HG03442 (cell line): ENCODE measurements around the gene WDR46.
A peak's percentile ranks its signal among the peaks of the same experiment; 100 is the strongest.

Source experiments
- ATAC-seq: cut with Tn5 transposase; IDR thresholded peaks from one replicate; pipeline ENCODE4 v1.9.1; 2021; ENCODE audit warnings: mild to moderate bottlenecking, moderate library complexity; ENCODE audit not compliant: unreplicated experiment

WDR46 gene

DNA sequence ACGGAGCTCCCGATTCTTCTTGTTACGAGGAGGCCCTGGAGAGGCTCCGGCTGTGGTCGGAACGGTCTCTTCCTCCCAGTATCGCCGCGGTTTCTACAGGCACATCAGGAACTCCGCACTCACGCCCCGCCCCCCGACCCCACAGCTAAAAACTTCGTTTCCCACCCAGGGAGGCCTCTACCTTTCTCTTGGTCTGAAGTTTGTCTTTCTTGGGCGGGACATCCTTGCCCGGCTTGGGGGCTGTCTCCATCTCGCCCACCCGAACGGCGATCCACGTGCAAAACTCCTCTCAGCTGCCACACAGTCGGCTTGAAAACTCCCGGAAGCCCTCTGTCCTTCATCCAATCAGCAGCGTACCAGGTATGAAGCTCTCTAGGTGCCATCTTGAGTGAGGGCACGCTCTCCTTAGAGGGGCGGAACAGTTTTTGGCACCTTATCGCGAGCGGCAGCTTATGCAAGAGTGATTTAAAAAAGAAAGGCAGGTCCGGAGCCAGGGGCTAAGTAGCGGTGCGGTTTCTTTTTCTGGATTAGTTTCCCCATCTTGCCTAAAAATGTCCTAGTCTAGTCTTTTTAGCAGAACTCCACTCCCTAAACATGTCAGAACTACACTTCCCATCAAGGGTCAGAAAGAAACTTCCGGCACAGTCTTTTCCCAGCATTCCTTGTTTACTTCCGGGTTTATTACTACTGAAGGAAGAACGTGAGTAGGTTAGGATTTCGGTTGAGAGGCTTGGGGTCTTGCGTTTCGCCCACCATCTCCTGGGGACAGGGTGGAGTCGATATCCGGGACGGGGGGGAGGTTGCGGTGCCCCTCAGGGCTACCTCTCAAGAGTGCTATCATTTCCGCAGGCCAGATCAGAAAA lies at the start of gene WDR46, which contains the start of gene PFDN6:
Gene WDR46 (minus strand): TSS at position 319 of the 863 bp plus-strand sequence. CDS start 69 bp downstream, at position 250.
Gene PFDN6 (plus strand): TSS at position 681 of the 863 bp plus-strand sequence. CDS start 256 bp downstream, outside the sequence.
- ATAC-seq: peak; percentile 77

DNA sequence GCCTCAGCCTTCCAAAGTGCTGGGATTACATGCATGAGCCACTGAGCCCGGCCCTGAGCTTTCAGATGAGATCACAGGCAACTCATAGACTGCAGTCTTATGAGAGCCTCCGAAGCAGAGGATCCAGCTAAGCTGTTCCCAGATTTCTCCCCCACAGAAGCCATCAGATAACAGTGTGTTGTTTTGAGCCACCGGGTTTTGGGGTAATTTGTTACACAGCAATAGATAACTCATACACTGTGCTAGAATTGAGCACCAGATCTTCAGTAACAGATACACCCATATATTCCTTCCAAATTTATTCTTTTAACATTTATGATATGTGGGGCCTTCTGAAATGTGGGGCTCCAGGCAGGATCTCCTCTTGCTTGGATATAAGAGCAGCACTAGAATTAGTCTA lies 47.5 kb upstream of the WDR46 start:
- ATAC-seq: no peak

DNA sequence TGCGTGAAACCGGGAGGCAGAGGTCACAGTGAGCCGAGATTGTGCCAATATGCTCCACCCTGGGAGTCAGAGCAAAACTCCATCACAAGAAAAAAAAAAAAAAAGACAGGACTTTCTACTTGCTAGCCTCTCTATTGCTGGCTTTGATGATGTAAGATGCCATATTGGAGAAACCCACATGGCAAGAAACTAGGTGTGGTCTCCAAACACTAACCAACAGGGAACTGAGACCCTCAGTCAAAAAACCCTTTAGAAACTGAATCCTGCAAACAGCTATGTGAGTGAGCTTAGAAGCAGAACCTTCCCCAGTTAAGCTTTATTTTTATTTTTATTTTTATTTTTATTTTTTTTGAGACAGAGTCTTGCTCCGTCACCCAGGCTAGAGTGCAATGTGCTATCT lies 46.9 kb upstream of the WDR46 start:
- ATAC-seq: no peak

DNA sequence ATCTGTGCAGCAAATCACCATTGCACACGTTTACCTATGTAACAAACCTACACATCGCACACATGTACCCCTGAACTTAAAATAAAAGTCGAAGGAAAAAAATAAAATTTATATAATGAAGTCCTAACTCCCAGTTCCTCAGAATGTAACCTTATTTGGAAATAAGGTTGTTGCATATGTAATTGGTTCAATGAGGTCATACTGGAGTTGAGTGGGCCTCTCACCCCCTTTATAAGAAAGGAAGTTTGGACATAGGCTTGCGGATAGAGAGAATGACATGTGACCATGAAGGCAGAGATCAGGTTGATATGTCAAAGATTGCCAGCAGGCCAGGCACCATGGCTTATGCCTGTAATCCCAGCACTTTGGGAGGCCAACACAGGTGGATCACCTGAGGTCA lies 44.6 kb upstream of the WDR46 start:
- ATAC-seq: no peak

- no peak for ATAC-seq
These were observed 41.7 kb upstream of the WDR46 start for GRCh38 chr6:33330736-33331135.

DNA sequence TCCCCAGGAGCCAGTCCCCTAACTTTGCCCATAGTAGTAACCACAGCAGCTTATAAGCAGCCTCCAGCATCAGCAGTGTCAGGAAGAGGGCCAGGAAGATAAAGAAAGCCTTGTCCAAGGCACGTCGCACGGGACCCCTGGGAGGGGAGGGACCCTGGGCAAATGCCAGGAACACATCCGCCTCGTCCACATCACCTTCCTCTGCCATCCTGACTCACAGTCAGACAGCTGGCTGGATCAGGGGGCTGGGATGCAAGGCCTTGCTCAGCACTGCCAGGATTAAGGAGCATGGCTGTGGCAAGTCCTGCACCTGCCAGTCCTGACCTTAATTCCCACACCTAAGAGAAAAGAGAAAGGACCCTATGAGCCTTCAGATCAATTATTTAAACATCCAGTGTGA lies 40.0 kb upstream of the WDR46 start:
- no peak for ATAC-seq

DNA sequence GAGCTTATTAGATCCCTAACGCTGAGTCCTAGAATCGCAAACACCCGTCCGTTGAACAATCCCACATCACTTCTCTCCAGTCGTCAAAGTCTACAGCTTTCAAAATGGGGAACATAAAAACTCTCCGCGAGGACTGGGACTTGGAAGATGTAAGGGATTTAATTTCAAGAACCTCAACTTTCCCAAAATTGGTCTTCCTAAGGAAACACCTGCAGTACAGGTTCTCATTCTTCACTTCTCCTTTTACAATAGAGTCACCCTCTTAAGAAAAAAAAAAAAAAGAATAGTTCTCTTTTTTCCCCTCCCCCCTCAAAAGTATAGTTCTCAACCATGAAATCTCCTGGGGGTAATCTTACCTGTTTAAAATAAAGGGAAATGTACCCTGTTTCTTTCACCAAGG lies 35.1 kb upstream of the WDR46 start:
- ATAC-seq: no peak

DNA sequence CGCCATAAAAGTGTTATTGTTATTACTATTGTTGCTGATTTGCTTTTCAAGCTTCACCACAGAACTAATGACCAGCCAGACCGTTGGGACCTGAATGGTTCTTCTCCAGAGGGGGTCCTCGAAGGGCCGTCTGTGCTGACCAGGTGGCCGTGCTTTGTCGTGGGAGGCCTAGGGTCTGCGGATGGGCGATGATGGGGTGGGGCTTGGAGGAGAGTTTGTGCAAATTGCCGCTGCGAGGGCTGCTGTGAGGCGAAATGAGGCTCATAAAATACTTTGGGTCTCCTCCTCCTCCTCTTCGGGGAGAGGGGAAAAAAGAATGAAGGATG lies 34.5 kb upstream of the WDR46 start:
- ATAC-seq: no peak

- ATAC-seq: no peak
These were observed 32.2 kb upstream of the WDR46 start for GRCh38 chr6:33321227-33321626.

DNA sequence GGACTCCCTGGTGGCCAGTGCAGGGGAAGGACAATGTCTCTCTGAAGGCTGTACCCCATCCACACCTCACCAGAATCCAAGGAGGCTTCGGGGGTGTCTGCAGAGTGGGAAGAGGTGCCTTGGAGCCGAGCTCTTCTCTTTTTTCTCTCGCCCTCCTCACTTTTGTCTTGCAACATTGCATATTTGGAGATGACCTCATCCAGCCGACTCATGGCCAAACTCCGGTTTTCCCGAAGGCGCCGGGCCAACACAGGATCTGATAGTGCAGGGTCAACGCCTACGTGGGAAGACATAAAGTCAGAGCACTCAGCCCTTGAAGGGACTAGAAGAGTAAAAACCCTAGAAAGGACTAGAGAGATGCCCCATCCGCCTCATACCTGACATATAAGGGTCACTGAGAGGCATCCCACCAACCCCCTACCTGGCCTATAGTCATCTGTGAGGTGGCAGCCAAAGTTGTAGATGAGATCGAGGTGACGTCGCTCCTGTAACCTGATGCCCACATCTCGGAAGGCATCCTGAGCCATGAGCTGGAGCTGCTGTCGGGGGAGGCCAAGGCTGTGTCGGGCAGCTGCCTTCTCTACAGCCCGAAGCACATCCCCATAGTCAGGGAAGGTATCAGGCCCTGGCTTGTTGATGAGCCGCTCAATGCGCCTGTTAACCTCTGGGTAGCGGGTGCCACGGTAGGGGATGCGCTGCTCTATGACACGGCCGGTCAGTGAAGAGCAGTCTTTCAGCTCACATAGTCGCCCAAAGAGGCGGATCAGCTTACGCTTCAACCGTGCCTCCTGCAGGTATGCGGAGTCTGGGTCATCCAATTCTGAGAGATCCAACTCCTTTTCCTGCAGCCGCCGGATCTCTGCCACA lies 31.5 kb upstream of the WDR46 start:
- no peak for ATAC-seq

DNA sequence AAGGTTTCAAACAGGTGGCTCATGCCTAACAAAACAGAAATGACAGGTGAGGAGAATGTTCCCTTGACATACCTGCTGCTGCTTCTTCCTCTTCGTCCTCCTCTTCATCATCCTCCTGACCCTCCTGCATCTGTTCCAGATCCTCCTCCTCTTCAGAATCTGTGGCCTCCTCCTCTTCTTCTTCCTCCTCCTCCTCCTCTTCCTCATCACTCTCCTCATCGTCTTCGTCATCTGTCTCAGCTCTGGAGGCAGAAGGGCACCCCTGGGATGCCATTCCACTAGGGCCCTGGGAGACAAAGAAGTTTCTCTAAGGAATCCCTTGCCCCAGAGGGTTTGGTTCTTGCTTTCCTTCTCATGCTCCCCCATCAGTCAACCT lies 30.9 kb upstream of the WDR46 start:
- no peak for ATAC-seq

DNA sequence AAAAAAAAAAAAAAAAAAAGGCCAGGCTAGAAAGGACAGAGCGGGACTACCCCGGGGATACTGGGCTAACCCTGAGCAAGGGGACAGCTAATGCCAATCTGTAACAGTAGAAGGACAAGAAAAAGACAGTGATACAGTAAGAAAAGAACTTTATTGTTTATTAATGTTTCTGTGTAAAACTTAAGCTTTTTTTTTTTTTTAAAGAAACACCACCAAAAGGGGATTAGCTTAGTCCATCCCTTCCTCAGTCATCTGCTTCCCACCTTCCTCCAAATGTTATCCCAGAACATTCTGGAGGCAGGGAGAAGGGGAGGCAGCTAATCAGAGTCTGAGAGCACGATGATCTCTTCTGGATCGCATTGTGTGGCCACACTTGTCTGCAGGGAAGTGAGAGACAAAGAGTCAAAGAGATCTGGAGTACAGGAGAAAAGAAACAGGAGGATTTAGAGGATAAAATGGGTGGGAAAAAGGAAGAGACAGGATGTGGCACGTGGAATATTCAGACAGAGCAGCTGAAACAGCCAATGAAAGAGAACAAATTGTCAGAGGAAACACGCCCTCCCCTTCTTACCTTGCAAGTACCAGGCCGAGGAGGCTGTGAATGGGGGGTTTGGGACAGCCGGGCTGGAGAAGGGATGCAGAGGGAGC lies 29.5 kb upstream of the WDR46 start:
- no peak for ATAC-seq

DNA sequence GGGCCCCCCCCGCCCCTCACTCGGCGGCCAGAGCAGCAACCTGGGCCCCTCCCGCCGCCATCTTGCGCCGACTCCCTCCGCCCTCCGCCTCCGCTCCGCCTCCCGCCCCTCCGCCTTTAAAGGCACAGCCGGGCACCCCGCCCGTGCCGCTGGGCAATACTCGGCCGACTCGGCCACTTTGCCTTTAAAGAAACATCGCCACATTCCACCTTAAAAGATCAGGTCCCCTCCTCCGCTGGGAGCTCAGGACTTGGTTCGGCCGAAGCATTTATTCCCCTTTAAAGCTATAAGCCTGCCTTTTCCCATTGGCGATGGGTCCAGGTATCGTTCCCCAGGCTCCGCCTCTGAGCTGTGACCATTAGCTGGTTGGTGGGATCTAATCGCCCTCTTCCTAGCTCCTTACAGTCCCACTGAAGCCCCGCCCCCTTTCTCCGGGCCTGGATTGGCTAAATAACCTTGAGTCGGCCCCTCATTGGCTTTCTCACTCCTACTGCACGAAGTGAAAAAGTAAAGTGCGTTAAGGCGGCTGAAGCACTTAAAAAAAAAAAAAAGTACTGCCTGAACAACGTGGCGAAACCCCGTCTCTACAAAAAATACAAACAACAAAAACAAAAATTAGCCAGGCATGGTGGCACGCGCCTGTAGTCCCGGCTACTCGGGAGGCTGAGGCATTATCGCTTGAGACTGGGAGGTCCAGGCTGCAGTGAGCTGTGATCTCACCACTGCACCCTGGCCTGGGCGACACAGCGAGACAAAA lies 28.8 kb upstream of the WDR46 start, which contains the start of gene ZBTB22:
Gene ZBTB22 (minus strand): TSS at position 76 of the 757 bp plus-strand sequence. CDS start 828 bp downstream, outside the sequence.
- ATAC-seq: peak; percentile 35

DNA sequence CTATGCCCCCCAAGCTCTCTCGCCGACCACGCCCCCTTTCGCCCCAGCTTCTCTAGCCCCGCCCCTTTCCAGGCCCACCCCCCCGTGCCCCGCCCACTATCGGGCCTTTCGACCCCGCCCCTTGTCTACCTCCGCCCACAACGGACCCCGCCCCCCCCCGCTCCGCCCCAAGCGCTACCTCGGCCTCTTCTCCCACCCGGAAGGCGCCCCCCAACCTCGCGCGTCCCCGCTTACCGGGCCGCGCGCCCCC lies 28.3 kb upstream of the WDR46 start:
- no peak for ATAC-seq

DNA sequence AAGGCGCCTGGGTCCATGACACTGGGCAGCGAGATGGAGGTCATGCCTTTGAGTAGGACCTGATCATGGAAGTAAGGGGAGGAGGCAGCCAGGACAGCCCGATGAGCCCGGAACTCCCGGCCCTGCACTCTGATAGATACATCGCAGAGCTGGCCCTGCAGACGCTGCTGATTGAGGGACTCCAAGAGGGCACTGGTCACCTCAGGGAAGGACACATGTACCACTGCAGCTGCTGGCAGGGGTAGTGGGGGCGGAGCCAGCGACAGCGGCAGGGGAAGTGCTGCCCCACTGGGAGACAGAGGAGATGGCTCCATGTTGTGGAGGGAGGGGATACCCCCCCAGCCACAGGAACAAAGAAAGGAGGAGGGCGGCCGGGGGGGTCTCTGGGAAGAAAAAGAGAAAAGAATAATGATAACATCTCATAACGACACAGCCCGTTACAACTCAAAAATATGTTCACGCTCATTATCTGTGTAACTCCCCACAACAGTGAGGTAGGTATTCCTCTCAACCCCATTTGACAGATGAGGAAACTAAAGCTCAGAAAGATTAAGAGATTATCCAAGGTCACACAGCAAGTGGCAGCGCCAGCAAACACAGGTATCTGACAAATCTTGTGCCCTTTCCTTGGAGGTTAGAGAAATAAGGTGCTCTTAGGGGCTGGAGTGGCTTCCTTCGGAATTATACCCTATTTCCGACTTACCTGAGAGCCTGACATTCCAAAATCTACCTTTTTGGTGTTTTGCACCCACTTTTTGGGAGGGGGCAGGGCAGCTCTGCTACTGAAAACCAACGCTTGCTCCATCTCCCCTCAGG lies 27.8 kb upstream of the WDR46 start:
- ATAC-seq: no peak

DNA sequence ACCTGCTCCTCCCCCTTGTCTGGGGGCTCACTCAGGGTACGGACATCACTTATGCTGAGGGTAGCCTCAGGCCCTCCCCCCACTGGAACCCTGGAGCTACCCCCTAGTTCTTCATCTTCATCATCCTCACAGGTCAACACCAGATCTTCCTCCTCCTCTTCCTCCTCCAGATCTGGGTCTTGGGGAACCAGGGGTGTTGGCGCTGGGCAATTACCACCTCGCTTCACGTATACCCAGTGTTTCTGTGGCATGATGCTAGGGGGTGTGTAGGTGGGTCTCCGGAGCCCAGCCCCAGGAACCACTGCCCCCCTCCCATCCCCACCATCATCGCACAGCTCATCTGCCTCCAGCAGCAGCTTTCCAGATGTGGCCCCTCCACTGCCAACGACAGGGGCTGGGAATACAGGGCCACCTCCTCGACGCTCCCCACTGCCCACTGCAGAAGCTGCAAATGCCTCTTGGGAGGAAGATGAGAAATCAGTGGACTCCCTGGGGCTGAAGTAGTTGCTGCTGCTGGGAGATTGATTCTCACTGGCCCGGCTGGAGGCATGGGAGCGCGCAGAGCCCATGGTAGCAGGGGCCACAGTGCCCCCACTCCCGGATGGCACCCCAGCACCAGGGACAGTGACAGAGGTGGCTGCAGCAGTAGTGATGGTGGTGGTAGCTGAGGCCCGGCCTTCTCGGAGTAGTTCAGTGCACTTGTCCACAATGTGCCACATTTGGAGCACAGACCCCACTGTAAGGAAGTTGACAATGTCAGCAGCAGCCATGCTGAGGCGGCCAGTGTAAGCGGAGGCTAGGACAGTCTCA lies 27.0 kb upstream of the WDR46 start:
- no peak for ATAC-seq

DNA sequence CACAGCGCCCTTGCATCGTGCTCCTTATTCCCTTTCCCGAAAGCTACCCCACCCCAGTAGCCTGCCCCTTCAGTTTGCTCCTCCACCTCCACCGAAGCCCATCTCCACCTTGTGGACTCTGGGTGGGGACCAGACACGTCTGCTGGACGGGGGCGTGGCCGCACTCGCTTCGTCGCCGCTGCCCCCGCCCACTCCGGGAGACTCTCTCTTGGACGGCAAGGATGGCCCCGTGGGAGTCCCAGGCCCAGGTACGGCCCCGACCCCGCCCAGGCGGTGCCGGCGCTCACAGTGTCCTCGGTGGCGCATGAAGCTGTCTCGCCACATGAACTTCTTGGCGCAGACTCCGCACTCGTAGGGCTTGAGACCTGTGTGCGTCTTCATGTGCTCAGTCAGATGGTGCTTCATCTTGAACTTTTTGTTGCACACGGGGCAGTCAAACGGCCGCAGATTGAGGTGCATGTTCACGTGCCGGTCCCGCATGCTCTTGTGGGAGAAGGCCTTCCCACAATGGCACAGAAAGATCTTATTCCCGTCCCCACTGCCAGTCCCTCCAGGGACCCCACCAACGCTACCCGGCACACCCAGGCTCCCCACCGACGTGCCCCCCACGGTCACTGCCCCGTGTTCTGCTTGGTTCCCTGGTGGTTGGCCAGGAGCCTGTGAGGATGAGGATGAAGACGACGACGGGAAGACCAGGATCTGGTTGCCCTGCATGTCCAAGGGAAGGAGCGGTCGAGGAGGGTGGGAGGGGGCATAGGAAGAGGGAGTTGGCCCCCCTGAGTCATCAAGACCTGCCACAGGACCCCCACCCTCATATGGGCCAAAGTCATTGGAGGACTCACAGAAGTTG lies 26.1 kb upstream of the WDR46 start:
- no peak for ATAC-seq

DNA sequence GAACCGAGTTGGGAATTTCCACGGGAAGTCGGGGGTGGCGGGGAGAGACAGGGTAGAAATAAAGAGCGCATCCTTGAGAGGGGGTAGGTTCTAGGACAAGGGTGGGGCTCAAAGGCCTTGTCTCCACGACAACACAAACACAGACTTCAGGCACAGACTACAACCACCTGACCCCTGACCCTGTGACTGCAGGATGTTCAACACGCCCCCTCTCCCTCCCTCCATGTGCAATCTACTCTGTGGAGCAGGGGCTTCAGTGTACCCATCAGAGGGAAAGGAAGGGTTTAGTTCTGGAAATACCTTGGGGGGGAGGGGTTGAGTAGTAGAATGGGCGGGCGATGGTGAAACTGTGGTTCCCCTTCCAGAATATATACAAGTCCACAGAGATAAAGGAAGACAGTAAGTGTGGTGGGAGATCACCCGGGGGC lies 25.5 kb upstream of the WDR46 start:
- ATAC-seq: no peak
